Measurements from ENCODE around the gene LURAP1L. TPM values are rescaled to one million over a fixed set of nuclear protein-coding genes. Genes with fewer than 3 reads are reported as not detected.

Gene LURAP1L
- total RNA-seq, 1 experiment from 2014 or later = 0.13 TPM

DNA sequence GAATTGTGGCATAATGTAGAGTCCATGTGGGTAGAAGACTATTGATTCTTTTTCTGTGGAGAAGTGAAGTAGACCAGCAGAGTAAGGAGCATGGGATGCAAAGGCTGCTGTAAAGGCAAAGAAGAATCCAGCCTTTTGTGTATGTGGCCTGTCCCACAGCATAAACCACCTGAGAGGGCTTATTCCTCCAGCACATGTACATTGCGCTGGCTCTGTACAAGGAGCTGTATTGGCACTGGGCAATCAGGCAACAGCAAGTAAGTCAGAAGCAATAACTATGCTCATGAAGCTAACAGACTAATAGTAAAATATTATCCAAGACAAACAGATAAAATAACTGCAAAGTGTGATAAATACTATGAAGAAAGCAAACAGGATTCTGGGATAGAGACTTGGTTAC is 86.2 kb downstream of the LURAP1L start:
- Histone ChIP-seq H2BK5ac (ENCODE audit: insufficient read length, low read length) (no peak overlapping the region), H4K8ac (replicated peaks; ENCODE audit: insufficient read length, low read depth, low read length) (no peak overlapping the region), H3K23ac (ENCODE audit: insufficient read length, low read depth, low read length) (no peak overlapping the region), H3K56ac (ENCODE audit: insufficient read length, low read depth, low read length) (no peak overlapping the region), H3K4me1 (ENCODE audit: insufficient read depth, low read length) (no peaks in the 10 kb centered on the region; the same call in 1 of the 2 replicates), H2BK120ac (ENCODE audit: low read depth, low read length, poor library complexity, severe bottlenecking) (no peak overlapping the region), H4K5ac (ENCODE audit: insufficient read length, low read depth, low read length) (no peak overlapping the region), H3K18ac (ENCODE audit: insufficient read length, low read depth, low read length) (no peak overlapping the region), H3K9me3 (ENCODE audit: control insufficient read depth, low read depth, low read length) (no peaks in the 10 kb centered on the region), H2AFZ (ENCODE audit: low read length) (no peak overlapping the region), H2BK15ac (ENCODE audit: low read depth, low read length) (no peak overlapping the region), H2BK12ac (ENCODE audit: insufficient read length, low read depth, low read length) (no peak overlapping the region), H3T11ph (ENCODE audit: low read length) (no peak overlapping the region), H2AK5ac (ENCODE audit: insufficient read length, low read length) (no peak overlapping the region), H3K9ac (ENCODE audit: extremely low read depth, insufficient read length, low read length) (no peak overlapping the region), H3K4ac (ENCODE audit: low read depth, low read length) (no peak overlapping the region), H4K91ac (ENCODE audit: insufficient read length, low read depth, low read length) (no peak overlapping the region), H2BK20ac (ENCODE audit: low read depth, low read length, poor library complexity, severe bottlenecking) (no peak overlapping the region), H3K79me2 (ENCODE audit: insufficient read depth, low read length) (no peaks in the 10 kb centered on the region), H3K79me1 (ENCODE audit: insufficient read depth, low read depth, low read length, poor library complexity, severe bottlenecking) (no peaks in the 10 kb centered on the region), H3K27me3 (ENCODE audit: insufficient read depth, low read length) (no peaks in the 10 kb centered on the region), H3K4me2 (ENCODE audit: insufficient read depth, insufficient read length, low read length) (no peak overlapping the region), H3K23me2 (ENCODE audit: insufficient read length, low read depth, low read length, poor library complexity, severe bottlenecking) (no peaks in the 10 kb centered on the region), H3K27ac (ENCODE audit: insufficient read length, low read depth, low read length) (no peak overlapping the region), H3K14ac (ENCODE audit: insufficient read depth, low read length) (no peak overlapping the region), H4K20me1 (ENCODE audit: control insufficient read depth, insufficient read depth, insufficient read length) (no peaks in the 10 kb centered on the region)
- DNase-seq = no peak
- no peak overlapping the region; a peak in 1 of 7 replicates for H3K27ac Mint-ChIP-seq
- no peak overlapping the region for H3K4me3 Mint-ChIP-seq
- H3K4me1 Mint-ChIP-seq = peaks cover 7 to 12% of the 10 kb centered on the region in 2 experiments
- peaks cover 0 to 3% of the 10 kb centered on the region in 2 experiments; a peak in 2 of 5 replicates for H3K9me3 Mint-ChIP-seq
- TF ChIP-seq, protein P1, sequence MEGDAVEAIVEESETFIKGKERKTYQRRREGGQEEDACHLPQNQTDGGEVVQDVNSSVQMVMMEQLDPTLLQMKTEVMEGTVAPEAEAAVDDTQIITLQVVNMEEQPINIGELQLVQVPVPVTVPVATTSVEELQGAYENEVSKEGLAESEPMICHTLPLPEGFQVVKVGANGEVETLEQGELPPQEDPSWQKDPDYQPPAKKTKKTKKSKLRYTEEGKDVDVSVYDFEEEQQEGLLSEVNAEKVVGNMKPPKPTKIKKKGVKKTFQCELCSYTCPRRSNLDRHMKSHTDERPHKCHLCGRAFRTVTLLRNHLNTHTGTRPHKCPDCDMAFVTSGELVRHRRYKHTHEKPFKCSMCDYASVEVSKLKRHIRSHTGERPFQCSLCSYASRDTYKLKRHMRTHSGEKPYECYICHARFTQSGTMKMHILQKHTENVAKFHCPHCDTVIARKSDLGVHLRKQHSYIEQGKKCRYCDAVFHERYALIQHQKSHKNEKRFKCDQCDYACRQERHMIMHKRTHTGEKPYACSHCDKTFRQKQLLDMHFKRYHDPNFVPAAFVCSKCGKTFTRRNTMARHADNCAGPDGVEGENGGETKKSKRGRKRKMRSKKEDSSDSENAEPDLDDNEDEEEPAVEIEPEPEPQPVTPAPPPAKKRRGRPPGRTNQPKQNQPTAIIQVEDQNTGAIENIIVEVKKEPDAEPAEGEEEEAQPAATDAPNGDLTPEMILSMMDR (conservative IDR thresholded peaks at IDR 0.05) = no peak
- WGBS (ENCODE audit: extremely low coverage, insufficient read length, low lambda C conversion rate) = no CpG with 5 or more reads among the region's 1 CpG
- no peaks in the 10 kb centered on the region for H3K27me3 Mint-ChIP-seq (ENCODE audit: low read depth)
- H3K36me3 Mint-ChIP-seq (ENCODE audit: insufficient read depth in 1 of 3, low read depth in 3 of 3) = no peaks in the 10 kb centered on the region

All from H9 (cell line).